Fibroblast of mammary gland (primary cell): ENCODE data around the gene OBP2B.
"Not testable (repeated sequence)": the region's sequence is repeated elsewhere in the genome, so short reads cannot be mapped to it uniquely, and the experiment has no call there.

Experiments
- DNase-seq: peaks from one replicate; pipeline ENCODE4 v3.0.0-alpha.2; 2010; ENCODE audit warnings: low read depth
- H3K4me3 ChIP-seq: 2 replicates; pipeline ENCODE4 v1.5.1; 2011; ENCODE audit warnings: low read depth, mild to moderate bottlenecking, low read length, moderate library complexity; ENCODE audit not compliant: control insufficient read depth
- TF ChIP-seq, protein P1 (sequence below): conservative IDR thresholded peaks from 2 replicates; pipeline ENCODE4 v1.5.1; 2011; ENCODE audit warnings: low read depth, low read length, inconsistent platforms; ENCODE audit not compliant: control insufficient read depth, insufficient read depth

OBP2B gene

DNA sequence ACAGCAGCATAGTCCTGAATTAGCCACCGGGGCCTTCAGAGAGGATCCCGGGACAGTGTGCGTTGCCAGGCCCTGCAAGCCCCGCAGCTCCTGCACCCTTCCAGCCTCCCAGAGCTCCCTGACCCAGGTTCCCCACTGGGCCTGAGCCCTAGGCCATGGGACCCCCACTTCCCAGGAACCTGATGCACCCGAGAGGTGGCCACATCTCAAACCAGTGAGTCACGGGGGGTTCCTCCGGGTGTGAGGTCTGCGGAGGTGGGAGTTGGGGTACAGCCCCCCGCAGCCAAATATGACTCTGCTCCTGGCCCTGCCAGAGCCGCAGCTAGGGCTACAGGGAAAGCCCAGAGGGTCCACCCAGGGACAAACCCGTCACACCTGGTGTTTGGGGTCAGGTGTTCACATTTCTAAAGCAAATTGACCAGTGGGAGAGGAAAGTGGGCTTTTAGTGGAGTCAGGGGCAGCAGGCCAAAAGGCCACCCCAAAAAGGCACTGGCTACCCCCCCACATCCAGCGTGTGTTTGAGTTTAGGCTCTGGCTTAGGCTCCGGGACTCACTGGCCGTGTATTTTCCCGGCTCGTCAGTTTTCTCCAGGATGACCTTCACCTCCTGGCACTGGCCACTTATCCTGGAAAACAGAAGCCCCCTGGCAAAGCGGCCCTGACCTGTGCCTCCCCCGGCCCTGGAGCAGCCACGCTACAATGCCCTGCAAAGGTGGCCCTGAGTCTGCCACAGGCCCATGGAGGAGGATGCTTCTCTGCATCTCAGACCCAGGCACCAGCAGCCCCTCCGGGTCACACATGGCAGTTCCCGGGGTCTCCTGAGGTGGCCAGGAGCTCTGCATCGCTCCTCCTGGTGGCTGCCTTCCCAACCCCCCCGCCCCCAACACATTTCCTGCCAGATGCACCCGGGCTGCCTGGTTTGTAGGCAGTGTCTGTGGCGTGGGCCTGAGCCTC is 17.4 kb upstream of the OBP2B start:
- no peak overlapping the region for H3K4me3 ChIP-seq
- no peak for DNase-seq
- TF ChIP-seq, protein P1, sequence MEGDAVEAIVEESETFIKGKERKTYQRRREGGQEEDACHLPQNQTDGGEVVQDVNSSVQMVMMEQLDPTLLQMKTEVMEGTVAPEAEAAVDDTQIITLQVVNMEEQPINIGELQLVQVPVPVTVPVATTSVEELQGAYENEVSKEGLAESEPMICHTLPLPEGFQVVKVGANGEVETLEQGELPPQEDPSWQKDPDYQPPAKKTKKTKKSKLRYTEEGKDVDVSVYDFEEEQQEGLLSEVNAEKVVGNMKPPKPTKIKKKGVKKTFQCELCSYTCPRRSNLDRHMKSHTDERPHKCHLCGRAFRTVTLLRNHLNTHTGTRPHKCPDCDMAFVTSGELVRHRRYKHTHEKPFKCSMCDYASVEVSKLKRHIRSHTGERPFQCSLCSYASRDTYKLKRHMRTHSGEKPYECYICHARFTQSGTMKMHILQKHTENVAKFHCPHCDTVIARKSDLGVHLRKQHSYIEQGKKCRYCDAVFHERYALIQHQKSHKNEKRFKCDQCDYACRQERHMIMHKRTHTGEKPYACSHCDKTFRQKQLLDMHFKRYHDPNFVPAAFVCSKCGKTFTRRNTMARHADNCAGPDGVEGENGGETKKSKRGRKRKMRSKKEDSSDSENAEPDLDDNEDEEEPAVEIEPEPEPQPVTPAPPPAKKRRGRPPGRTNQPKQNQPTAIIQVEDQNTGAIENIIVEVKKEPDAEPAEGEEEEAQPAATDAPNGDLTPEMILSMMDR = no peak

DNA sequence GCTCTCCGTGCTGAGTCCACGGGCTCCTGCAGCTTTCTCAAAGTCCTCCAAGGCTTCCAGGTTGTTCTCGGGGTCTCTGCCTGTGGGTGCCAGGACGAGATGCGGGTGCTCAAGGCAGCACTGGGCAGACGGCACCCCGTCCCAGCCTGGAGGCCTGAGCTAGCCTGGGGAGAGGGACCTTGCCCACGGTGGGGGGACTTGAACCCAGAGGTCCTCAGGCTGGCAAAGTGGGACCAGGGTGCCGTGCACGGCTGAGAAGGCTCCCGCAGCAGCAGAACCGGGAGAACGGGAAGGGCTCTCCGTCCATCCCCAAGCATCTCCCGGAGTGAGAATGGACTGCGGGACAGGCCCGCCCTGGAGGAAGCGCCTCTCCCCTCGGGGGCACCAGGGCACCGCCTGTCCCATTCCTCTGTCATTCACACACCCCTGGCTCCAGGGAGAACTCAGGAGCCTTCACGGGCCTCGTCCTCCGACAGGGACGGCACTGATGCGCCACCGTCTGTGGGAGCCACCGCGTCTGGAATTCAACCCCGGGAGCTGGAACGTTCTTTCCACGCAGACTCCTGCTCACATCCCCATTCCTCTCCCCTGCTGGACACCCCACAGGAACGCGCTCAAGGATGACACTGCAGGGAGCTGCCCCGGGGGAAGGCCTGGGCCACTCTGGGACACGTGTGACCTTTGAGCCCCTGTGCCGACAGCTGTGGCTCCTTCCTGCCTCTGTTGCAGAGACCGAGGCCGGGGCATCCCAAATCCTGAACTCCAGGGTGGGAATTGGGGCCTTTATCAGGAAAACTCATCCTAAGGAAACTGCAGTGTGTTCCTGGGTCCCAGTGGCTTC is 16.3 kb upstream of the OBP2B start:
- DNase-seq = no peak
- TF ChIP-seq, protein P1 = no peak
- no peak overlapping the region for H3K4me3 ChIP-seq

DNA sequence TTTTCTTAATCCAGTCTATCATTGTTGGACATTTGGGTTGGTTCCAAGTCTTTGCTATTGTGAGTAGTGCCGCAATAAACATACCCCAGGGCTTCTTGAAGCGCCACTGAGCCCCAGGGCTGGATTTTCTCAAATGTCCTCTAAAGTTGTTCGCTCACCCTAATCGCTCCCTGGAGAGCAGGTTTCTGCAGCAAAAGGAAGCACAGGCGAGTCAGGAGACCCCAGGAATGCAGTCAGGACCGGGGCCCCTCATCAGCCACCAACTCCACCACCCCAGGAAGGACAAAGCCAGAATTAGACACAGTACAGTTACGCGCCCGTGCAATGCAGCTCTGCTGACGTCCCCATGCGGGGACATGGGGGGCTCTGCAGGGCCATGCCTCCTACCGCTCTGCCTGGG is 15.7 kb upstream of the OBP2B start:
- no peak overlapping the region for H3K4me3 ChIP-seq
- TF ChIP-seq, protein P1 = no peak
- no peak for DNase-seq

DNA sequence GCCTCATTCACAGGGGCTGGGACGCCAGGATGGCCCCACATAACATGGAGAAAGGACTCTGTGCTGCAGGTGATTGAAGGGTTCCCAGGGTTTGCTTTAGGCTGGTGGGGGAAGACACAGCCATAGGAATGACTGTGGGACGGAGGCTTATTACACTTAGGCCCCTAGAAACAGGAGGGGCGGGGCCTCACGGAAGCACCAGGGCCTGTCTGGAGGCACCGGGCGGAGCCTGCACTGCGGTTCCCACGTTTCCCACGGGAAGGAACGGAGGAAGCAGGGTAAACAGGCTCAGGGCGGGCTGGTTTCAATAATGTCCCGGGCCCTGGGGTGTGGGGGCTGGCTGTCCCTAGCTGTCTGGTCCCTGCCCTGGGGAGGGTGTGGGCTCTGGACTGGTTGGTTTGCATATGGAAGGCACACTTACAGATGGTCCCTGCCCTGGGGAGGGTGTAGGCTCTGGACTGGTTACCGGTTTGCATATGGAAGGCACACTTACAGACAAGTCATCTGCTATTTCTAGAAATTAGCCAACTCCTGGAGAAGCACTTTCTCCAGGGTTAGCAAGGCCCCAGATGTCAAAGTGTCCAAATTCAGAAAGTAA is 14.2 kb upstream of the OBP2B start:
- DNase-seq, H3K4me3 ChIP-seq: not testable (repeated sequence)

DNA sequence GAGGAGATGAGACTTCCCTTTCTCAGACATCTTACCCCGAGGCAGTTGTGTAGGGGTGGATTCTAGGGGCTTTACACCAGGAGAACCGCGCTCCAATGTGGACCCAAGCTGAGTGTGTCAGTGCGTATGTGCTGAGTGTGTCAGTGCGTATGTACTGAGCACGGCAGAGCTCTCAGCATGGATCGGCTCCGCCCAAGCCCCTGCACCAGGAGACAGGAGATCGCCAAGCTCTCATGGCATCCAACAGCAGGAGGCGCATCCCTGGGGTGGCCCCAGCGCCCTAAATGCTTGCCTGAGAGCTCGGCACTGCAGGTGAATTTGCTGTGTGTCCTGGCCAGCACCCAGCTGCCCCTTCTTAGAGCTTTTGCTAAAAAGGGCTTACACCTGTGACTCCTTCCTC is 12.9 kb upstream of the OBP2B start:
- DNase-seq, H3K4me3 ChIP-seq: not testable (repeated sequence)

DNA sequence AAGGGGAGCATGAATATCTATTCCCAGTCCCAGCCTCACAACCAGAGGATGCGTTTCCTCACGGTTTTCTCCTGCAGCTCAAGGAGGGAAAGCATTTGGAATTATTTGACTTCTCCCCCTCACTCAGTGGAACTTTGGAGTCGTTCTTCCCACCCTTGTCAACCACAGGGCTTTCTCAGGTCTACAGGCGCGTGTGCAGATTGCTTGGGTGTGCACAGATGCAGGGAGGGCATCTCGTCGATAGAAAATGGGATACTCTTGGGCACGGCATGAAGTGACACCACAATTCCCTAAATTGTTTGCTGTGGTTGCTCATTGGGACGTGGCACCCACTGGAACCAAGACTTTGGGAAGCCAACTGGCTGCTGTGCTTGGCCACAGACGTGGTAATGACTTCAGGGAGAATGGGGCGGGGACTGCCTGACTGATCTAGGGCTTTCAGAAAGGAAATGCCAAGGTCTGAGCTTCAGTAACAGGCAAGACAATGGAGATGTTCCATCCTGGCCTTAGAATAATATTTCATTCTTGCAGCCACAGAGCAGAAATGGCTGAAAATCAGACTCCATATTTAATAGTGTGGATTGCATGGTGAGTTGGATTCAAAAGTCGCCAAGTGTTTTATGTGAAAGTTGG is 12.2 kb upstream of the OBP2B start:
- TF ChIP-seq, protein P1 = no peak
- DNase-seq = no peak
- no peak overlapping the region for H3K4me3 ChIP-seq

DNA sequence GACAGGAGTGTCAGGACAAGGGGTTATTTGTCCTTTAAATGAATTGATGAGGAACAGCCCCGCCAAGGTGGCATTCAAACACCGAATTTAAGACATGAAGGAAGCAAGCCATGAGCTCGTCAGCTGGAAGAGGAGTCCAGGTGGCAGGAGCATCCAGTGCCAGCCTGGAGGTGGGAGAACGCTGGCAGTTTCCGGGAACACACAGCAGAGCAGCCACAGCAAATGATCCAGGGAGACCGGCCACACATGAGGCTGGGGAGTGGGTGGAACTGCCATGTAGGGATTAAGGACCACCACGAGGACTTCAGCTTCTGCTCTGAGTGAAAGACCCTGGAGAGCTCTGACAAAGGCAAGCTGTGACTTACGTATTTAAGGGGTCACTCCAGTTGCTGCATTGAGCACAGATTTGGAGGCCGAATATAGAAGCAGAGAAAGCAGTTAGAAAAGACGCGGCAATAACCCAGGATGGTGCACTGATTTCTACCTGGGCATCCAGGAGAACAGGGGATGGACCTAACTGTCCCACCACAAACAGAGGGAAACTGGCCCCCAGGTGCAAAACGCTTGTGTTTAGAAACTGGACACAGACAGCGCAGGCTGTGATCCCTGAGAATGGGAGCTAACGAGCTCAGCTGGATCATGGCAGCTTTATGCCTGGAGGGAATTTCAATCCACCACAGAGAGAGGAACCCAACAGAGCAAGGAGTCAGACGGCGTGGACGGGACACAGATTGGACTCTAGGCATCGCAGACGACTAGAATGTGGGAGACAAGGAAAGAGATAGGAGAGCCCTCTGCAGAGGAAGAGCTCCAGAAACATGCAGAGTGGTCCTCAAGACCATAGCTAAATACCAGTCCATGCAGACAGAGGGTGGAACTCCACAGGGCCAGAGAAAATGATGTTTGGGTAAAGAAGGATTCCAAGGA is 9.3 kb upstream of the OBP2B start:
- not testable (repeated sequence) for DNase-seq

DNA sequence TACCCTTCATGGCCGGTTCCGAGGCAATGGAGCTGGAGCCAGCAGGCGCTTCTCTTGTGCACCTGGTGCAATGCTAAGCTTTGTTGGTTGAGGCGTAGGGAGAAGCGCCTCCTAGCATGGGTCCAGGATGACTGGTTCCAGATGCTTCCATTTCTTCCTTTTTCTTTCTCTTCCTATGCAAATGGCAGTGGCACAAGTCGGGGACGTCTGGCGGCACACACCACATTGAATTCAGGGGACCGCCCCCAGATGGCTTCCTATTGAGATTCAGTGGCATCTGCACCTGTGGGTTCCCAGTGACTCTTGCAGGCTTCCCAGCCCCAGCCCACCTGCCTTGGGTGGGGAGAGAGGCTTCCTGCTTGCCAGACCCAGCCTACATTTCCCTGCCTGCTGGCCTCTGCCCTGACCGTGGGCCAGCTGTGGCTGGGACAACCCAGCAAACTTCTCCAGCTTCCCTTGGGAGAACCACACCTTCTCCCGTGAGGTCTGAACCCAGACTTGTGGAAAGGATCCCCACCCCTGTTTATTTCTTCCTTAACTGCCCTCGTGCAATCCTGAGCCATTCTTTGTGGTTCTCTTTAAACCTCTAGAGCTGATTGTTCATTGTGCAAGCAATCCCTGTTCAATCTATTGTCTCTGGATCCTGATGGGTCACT is 8.4 kb upstream of the OBP2B start:
- not testable (repeated sequence) for DNase-seq, H3K4me3 ChIP-seq

More for the DNA sequence above, 9.3 kb upstream of the OBP2B start:
- not testable (repeated sequence) for H3K4me3 ChIP-seq

DNA sequence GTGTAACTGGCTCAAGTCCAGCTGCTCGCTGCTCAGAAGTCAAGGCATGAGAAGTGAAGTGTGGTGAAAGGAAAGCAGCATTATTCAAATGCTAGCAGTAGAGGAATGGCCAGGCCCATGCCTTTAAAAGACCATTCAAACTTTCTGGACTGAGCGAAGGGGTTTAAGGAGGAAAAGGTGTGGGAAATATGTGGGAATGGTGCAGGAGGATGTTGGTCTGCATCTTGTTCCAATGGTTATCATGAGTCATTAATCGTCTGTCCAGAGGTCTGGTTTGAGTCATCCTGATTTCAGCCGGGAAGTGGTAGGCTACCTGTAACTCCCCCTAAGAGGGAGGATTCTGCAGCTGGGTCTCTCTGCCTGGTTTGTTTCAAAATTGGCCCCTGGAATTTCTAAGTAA is 5.2 kb upstream of the OBP2B start:
- peak; percentile 36 for DNase-seq
- H3K4me3 ChIP-seq = not testable (repeated sequence)
